RPMI8226 (cell line): ENCODE measurements around the gene ZBTB46.
"Not testable (repeated sequence)": the region's sequence is repeated elsewhere in the genome, so short reads cannot be mapped to it uniquely, and the experiment has no call there.

Experiments
- DNase-seq: peaks from one replicate; pipeline ENCODE4 v3.0.0-alpha.2; 2015

The ZBTB46 gene

DNA sequence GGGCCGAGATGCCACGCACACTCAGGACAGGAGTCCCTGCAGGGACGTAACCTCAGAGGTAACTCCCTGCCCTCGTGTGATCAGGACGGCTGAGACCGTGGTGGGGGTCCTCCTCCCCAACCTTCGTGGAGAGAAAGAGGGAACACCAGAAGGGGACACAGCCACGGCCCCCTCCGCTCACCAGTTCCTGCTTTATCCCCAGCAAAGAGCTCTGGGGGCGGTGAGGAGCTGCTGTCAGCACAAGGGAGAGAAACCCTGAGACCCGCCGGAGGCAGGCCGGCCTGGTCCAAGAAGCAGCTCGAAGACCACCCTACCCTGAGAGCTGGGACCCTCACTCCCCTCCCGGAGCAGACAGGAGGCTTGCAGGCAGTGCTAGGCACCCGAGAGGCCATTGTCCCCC is 47.1 kb downstream of the ZBTB46 start:
- DNase-seq: no peak

DNA sequence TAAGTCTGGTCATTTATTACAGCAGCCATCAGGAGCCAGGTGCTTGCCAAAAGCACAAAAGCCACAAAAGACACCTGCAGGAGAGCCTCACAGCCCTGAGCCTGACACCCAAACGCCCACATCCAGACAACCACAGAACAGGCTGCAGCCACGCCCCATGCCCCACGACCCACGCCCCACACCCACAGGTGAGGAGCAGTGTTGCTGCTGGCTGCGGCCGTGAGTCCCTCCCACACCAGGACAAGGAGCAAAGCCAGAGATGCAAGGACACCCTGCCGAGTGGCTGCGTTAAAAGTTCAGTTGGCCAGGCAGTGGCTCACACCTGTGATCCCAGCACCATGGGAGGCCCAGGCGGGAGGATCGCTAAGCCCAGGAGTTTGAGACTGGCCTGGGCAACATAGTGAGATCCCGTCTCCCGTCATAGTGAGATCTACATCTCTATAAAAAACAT is 48.5 kb downstream of the ZBTB46 start:
- DNase-seq: peak; percentile 55

DNA sequence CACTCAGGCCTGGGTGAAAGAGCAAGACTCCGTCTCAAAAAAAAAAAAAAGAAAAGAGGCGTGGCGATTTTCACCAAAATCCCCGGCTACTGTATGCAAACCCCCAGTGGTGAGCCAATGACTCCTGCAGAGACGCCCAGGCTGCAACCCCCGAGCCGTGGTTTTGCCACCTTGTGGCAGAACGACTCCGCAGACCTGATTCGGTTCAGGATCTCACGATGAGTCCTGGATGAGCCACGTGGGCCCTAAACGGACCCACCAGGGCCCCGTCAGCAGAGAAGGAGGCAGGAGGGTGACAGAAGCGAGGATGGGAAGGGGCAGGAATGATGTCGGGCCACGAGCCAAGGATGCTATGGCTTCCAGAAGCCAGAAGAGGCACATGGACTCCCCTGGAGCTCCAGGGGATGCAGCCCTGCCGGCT is 49.0 kb downstream of the ZBTB46 start:
- DNase-seq: peak; percentile 82

DNA sequence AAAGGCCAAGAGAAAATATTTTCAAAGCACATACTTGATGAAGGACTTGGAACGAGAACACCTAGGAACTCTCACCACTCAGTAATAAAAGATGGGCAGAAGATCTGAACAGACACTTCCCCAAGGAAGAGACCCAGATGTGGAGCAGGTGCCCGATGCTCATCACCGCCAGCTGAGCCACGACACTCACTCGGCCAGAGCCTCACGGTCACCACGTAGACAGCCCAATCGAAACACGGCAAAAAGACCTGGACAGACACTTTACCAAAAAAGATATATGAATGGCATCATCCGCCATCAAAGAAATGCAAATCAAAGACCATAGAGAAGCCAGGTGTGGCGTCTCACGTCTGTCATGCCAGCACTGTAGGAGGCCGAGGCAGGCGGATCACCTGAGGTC is 49.9 kb downstream of the ZBTB46 start:
- no peak for DNase-seq

DNA sequence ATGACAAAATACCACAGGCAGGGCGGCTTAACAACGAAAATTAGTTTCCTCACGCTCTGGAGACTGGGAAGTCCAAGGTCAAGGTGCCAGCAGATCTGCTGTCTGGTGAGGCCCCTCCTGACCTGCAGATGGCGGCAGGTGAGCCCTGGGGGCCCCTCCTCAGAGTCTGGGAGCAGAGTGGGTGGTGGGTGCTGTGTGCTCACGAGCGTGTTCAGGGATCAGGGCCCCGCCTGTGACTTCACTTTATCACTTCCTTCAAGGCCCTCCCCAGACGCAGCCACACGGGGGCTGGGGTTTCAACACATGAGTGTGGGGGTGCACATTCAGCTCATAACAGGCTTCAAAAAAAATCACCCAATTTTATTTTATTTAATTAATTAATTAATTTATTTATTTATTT is 52.2 kb downstream of the ZBTB46 start:
- DNase-seq: no peak

DNA sequence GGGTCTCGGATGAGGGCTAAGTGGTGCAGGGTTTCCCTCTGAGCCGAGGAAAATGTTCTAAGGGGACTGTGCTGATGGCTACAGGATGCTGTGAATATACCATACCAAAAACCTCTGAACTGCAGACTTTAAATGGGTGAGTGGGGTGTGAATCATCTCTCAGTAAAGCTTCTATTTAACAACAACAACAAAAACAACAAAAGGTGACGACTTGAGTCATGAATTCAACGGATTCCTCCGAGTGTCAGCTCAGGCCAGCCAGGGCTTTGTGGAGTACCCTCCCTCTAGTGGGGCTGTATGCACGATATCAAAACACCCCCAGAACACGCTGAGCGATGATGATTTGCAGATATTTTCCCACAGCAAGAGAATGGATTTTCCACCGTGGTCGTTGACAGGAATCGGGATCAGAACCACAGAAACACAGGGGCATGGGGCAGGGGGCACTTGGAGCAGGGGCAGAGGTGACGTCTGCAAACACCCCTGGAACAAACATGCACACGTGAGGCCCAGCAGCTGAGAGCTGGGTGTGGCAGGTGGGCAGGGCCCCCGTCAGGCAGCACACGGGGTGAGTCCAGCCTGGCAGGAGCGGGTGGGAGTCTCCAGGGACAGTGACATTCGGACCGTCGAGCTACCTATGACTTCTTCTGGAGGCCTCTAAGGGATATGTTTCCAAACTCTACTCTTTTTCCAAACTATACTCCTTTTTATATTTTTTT is 52.9 kb downstream of the ZBTB46 start:
- DNase-seq: no peak

DNA sequence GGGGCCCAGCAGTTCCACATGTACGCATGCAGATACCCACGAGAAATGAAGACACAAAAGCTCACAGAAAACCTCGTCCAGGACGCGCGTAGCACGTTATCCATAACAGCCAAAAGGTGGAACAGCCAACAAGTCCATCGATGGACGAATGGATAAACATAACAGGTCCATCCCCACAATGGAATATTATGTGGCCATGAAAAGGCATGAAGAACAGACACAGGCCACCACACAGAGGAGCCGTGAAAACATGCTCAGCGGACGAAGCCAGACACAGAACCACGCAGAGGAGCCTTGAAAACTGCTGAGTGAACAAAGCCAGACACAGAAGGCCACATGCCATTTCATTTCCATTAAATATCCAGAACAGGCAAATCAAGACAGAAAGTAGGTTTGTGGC is 53.5 kb downstream of the ZBTB46 start:
- no peak for DNase-seq

DNA sequence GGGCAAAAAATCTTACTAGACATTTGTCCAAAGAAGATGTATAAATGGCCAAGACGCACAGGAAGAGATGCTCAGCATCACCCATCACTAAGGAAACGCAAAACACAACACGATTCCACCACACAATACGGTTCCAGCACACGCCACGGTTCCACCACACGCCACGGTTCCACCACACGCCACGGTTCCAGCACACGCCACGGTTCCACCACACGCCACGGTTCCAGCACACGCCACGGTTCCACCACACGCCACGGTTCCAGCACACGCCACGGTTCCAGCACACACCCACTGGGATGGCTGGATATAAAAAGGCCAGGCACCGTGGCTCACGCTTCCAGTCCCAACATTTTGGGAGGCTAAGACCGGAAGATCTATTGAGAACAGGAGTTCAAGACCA is 54.2 kb downstream of the ZBTB46 start:
- not testable (repeated sequence) for DNase-seq

DNA sequence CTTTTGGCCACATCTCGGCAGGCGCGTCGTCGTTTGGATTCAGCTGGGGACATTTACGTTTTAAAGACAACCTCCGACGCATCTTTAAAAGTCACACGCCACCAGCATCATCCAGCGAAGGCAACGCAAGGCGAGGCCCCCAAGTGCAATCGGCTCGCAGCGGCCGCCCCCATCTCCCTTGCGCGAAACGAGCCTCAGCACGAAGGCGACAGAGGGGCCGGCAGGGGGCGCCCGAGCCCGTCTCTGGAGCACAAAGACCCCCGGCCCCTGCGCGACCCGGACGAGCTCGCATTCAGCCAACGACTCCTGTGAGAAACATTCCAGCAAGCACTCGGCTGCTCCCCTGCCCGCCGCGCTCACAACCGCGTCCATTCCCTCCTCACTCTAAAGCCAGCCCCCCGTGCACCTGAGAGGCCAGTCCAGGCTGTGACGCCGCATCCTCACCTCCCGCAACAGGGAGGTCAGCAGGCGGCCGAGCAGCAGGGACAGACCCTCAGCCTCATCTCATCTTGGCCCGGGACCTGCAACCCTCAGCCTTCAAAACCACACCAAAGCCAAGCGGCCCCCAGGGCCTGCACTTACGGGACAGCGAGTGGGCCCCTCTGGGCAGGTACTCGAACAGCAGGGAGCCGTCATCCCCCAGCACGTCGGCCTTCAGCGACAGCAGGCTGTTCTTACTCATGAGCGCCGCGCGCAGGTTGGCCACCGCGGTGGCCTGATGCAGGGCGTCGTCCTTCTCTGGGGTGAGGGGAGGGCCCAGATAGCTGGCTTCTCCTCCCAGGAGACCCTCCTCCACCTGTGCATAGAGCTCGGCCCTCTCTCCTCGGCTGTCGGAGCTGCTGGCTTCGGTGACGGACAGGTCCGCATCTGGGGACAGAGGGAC is 55.7 kb downstream of the ZBTB46 start:
- DNase-seq: no peak

DNA sequence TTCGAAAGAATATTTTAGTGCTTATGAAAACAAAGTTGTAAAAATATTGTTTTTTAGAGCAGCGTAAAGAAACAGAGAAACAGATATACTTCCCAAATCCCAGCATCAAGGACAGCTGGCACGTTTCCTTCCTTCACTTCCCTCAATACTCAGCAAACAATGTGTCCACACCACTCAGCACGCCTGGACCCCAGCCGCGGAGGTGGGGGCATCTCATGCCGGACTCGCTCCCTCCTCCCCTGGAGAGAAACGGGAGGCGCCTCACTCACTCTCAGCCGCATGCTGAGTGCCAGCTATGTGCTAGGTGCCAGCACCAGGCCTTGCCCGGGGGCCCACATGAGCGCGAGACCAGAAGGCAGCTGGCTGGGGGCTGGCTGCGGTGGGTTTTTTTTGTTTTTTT is 56.8 kb downstream of the ZBTB46 start:
- no peak for DNase-seq

DNA sequence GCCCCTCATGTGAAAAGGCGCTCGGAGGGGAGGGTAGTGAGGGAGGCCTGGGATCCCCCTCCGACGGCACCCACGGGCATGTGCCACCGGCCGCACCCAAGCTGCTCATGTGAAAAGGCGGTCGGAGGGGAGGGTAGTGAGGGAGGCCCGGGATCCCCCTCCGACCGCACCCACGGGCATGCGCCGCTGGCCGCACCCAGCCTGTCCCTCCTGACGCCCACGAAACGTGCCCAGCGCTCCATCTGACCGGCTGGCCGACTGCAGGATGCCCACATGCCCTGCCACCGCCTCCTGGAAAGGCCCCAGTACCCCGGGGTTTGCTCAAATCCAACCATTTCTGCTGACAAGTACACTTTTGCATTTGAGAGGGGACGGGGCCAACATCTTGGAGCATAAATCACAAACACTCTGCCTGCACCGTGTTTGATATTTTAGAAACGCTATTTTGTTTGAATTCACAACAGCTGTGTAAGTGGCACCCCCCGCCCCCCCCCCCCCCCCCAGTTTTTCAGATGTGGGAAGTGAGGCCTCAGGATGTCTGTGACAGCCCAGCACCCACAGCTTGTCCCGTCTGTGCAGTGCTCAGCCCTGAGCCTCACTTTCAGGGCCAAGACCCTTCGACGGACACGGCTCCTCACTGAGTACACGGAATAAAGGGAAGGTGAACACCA is 57.4 kb downstream of the ZBTB46 start:
- DNase-seq: no peak

DNA sequence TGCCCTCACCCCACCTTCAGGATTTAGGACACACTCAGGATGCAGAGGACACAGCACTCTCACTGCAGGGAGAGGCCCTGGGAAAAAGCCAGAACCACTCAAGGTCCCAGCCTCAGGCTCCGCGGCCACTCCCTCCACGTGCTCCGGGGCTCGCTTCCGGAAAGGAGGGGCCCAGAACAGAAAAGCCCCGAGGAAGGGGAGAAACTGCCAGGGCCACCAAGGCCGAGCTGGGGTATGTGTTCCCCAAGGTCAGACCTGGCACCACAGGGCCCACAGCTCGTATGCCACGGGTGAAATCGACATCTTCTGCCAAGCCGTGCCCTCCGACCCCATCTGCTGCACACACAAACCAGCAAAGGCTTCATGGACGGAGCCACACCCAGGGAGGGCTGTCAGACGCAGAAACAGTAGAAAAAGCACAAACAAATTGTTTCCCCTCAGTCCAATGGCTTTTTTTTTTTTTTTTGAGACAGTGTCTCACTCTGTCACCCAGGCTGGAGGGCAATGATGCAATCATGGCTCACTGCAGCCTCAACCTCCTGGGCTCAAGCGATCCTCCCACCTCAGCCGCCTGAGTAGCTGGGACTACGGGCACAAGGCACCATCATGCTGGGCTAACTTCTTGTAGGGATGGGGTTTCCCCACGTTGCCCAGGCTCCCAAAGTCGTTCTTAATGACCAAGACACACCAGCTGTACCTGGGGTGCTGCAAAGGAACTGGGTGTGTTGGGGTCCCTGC is 58.1 kb downstream of the ZBTB46 start:
- no peak for DNase-seq

DNA sequence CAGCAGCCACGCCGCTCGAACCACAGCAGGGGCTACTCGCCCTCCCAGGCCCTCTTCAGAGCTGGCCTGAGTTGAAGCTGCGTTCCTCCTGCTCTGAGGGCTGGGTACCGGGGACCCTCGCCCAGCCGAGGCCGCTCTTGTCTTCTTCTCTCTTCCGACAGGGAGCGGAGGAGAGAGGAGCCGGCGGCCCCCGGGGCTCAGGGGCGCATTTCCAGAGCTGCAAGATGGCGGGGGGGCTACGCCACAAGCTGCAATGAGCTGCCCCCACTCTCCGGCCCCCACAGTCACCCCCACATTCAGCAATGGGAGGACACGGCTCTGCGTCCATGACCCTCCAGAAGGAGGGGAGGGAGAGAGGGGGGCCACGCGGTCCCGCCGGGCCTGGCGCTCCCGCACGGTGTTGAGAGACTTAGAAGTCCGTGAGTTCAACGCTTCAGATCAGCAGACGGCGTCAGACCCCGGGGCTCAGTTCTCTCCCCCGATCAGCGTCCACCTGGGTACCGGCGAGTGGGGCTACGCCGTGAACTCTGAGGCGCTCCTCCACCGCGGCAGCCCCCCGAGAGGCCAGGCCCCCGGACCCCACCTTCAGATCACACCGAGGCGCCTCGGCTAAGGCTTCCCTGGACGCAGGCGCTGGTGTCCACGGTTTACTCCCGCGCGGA is 59.9 kb downstream of the ZBTB46 start:
- no peak for DNase-seq

DNA sequence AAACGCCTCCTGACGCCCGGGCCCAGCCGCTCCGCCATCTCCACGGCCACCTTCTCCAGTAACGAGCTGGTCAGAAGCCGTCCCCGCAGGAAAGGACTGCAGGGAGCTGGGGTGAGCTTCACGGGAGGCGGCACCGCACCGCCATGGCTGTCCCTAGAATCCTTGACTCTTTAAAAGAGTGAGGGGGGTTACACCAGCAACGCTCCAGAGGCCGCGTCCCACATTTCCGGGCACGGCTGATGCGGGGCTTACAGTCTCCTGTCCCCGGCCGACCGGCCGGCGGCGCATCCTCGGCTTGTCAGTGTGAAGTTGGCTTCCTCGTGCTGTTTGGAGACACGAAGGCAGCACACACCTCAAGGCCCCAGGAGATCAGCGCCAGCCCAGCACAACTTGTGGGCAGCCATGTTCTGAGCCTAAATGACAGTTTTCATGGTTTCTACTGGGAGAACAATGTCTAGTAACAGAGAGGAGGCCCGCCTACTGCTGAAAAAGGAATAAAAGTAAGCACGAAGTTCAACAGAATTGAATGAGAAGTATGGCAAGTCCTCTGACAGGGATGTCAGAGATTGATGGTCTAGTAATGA is 61.1 kb downstream of the ZBTB46 start:
- no peak for DNase-seq

DNA sequence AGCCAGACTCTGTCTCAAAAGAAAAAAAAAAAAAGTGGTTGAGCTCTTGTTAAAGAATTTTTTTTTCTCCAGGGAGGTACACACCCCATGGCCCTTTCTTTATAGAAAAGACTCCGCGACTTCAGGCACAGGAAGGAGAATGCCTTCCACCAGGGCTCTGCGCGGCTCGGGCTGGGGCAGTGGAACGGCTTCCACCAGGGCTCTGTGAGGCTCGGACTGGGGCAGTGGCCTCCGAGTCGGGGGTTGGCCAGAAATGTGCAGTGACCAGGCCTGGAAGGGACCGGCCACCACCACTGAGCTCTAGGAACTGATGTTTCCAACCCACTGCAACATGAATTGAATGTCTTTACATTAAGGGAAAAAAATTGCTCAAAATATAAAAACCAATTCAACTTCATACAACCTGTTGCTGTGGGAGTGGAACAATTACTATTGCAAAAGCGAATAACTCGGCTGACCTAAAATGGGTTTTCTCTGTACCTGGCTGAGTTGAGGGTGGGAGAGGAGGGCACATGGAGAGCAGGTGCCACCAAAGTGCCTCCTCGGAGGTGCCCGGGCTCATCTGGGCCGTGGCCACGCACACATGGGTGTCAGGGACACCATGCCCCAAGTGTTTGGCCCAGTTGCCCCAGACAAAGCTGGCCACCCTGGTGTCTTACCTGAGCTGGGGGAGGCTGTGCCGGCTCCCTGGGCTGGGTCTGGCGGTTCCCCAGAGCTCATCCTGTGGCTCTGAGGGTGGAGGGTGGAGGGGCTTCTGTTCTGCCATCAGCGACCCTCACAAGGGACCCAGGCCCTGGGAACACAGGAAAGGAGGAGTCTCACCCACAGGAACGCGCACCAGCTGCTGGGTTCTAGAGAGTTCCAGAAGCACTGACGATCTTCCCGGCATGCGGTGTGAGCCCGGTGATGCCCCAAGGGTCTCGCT is 62.2 kb downstream of the ZBTB46 start:
- no peak for DNase-seq

DNA sequence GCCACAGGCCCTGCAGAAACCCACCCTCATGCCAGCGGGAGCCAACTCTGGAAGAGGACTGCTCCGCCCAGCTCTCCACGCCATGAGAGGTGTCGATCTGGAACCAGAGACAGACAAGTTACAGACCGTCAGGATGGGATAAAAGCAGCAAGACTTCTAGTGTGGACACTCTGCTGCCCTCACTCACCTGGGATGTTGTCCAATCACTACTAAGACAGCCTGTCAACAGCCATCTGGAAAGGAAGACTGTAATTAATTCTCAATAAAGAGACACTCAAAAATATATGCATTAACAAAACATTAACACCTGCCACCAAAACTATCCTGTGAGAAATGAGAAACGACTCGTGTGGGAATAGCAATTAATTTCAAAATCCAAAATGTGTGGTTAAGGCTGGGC is 63.2 kb downstream of the ZBTB46 start:
- DNase-seq: no peak

DNA sequence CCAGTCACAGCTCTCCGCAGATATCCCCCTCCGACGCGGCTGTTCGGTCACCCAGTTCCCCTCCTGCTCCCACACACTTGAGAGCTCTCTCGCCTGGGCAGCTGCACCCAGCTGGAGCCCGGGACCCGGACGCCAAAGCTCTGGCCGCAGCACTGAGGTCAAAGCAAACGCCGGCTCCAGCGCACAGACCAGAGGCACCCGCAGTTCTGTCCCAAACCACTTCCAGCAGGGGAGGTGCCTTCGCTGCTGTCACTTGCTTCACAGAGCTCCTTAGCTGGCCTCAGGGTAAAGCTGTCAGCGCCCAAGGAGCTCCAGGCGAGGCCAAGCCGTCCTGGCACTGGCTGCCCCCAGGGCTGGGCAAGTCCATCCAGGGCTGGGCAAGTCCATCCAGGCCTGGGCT is 63.6 kb downstream of the ZBTB46 start:
- no peak for DNase-seq

DNA sequence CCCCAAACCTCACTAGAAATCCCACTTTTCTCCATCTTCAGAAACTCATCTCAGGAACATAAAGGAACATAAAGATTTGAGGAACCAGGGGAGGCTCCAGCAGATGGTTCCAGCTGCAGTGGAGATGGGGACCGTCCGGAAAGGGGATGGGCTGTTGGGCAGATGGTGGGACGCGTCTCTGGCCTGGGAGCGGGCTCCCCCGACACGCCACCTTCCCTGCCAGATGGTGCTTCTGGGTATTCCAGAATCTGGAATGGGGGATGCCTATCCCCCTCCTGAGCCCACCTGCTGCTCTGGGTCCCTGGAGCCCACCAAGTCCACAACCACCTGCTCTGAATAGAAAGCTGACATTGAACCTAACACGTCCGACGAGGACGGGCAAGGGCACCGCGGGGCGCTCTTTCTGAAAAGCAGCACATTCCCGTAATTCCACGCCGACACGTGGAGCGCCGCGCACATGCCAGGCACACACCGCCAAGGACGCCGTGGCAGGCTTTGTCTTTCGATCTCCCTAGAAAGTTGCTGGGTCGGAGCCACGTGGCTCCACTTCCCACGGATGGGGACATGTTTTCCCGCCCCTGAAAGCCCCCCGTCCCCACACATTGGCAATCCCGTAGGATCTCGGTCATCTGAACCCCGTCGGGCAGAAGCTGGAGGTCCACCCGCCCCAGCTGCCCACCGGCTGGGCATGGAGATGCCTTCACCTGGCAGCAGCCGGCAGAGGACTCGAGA is 64.2 kb downstream of the ZBTB46 start:
- no peak for DNase-seq

DNA sequence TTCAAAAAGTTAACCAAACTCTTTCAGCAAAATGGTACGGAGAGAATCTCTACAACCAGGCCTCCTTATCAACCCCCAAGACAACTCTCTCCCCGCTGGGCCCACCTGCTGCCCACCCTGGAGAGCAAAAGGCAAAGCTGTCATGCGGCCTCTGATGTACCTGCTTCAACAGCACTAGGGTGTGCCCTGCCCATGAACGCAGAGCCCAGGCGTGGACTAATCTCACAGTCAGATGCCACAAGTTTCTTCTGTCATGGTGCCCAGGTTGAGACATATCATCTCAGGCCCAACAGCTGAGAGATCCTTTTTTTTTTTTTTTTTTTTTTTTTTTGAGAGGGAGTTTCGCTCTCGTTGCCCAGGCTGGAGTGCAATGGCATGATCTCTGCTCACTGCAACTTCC is 65.2 kb downstream of the ZBTB46 start:
- no peak for DNase-seq
